Stimulated activated CD4-positive, alpha-beta T cell treated with anti-CD3 and anti-CD28 coated beads, Interleukin-2, amount 100 ng/mL, for 4 hours (primary cell): Measurements from ENCODE around the gene DOCK4.

Experiments used
- DNase-seq: peaks from one replicate; pipeline ENCODE4 v3.0.0-alpha.2; 2020; ENCODE audit warnings: low read depth

Gene DOCK4

DNA sequence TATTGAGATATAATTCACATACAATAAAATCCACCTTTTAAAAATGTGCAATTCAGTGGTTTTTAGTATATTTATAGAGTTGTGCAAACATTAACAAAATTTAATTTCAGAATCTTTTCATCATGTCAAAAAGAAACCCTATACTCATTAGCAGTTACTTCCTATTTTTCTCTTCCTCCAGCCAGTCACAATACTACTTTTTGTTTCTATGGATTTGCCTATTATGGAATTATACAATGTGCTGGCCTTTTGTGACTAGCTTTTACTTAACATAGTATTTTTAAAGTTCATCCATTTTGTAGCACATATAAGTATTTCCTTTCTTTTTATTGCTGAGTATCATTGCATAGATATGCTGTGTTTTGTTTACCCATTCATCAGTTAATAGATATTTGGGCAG, 444.0 kb downstream of the DOCK4 start:
- DNase-seq: no peak

DNA sequence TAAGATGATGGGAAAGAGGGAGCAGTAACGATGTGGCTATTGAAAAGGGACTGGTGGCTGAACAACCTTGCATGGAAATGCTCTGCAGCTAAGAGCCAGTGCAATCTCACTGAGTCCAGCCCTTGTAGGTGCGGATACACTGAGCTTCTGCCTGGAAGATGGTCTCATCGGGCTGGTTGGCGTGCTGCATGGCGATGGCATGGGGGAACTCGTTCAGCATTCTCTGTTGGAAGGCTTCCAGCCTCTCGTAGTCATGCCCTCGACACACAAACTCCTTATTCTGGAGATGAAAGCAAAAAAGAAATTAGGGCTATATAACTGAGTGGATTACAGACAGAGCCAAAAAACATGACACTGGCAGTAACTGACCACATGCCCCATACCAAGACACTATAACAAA, 446.2 kb downstream of the DOCK4 start:
- DNase-seq: no peak

DNA sequence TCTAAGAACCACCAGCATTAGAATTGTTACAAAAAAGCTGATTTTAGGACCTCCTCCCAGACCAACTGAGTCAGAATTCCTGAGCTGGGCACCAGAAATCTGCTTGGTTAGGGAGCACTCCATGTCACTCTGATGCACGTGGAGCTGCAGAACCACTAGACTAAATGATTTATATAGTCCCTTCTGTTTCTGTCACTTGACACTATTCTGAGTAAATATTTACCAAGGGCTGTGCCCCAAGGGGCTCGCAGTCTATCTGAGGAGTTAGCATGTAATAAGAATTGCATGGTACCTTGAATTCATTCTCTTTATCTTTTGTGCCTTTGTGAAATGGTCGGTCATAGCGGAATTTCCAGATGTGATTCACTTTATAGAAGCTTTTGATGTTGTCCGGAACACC, 447.9 kb downstream of the DOCK4 start:
- DNase-seq: no peak

DNA sequence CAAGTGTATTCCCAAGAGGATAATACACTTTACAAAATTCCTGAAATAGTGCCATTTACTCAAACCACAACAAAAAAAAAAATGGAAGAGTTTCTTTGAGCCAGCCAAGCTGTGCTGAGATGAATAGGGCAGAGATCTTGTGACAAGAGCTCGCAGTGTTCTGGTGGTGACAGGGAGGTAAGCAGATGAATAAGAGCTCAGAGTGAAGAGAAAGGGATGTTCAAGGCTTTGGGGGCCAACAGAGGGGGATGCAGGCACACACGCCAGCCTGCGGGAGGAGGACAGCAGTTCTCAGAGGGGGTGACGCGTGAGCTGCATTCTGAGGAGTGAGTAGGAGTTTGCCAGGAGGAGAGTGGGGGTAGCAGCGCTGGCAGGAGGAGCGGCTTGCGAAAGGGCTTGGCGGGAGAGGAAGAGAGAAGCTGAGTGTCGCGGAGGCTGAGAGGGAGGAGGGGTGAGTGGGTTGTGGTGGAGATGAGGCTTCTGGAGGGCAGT, 449.5 kb downstream of the DOCK4 start:
- no peak for DNase-seq

DNA sequence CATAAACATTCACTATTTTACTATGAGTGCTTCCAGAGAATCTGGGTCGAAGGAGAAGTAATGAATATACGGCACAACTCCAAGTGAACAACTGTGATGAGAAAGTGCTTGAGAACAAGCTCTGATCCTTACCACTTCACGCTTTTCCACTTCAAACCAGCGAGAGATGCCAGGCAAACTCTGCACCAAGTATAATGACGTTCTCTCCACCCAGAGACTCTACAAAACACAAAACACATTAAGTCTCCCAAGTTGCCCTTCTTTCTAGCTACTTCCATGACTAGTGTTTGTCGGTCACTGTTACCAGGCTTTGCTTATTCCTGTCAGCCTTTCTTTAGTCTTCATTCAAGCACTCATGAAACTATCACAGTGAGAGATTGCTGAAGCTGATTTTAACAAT, 450.8 kb downstream of the DOCK4 start:
- DNase-seq: no peak

DNA sequence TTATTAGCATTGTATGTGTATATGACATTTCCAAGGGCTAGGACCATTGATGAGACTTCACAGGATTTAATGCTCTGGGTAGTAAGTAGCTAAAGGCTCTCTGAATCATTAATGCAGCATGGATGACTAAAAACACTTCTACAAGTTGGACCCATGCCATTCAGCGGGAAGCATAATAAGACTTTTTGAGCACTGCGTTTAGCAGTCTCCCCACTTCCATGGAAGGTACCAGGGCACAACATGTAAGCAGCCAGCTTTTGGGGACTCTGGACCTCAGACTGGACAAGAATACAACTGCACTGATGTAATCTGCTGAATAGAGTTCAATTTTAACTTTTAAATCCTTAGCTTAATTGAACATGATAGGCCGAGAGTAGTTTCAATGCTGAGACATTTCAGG, 452.2 kb downstream of the DOCK4 start:
- no peak for DNase-seq

DNA sequence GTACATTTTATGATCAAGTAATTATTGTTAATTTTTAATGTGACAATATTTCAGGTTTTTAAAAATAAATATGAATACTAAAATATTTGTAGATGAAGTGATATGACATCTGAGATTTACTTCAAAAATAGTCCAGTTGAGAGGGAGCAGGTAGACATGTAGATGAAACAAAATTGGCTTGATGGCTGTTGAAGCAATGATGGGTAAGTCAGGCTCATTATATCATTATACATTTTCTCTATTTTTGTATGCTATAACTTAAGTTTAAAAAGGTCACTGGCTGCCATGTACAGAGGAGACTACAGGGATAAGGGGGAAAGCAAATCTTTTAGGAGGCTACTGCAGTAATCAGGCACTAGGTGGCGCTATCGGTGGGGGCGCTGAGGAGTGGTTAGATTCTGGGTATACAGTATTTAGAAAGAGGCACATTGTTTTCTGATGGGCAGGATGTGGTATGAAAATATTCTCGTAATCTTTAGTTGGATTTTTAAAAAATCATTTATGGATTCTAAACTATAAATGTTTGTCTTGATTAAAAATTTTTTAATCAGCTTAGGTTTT, 454.1 kb downstream of the DOCK4 start:
- DNase-seq: peak; percentile 9

DNA sequence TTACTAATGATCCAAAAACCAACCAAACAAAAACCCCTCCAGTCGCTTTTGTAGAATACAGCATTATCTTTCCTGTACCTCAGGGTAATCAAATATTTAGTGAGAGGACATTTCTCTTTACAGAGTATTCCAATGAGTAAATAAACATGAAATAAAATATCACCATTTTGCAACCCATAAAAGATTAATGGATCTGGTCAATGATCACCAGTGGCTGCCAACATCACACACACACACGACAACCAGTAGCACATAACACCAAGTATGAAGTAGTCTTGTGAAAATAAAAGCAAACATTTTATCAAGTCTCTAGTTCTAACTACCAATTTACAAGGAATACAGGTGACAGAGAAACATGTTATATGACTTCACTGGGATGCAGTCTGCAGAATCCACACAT, 455.3 kb downstream of the DOCK4 start:
- no peak for DNase-seq

DNA sequence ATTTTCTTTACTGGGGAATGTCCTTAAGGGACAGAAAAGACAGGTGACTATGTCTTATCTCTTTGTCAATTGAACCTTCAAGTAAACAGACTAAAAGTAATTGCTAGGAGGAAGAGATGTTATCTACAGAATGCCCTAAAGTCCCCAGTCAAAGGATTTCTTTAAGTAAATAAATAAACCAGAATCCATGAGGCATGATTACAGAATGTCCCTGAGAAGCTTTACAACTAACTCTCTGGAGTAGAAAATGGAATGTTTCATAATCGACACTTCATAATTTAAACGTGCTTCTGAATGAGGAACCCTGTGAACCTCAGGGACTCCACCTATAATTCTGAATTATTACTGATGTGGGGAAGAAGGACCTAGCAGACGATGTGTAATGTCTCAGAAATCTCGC, 456.0 kb downstream of the DOCK4 start:
- DNase-seq: no peak

DNA sequence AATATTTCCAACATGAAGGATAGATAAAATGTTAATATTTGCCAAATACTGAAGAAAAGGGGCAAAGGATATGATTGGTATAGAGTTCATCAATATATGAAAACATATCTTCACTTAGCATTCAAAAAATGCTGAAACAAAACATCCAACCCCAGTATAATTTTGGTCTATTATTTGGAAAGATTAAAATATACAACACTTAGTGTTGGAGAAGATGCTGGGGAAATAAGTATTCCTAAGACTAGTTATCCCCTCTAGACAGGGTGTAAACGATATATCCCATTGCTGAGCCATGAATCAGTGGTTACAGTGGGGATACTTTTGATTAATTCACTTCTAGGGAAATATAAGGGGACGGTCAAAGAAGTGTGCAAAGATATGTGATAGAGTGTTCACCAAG, 456.6 kb downstream of the DOCK4 start:
- no peak for DNase-seq

DNA sequence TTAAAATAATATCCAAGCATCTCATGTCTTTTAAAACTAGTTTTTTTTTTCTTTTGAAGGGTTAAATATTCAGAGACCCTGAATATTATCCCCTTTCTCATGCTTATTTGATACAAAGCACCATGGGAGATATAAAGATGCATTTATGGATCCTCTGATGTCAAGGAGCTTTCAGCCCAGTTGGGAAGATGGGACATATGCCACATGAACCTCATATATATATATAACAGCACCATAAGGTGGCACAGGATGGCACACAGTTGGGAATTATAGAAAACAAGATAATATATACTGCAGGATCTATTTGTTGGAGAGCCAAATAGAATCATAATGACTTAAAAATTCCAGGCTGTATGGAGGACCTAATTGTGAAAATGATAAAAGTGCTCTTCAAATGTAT, 458.5 kb downstream of the DOCK4 start:
- DNase-seq: no peak

DNA sequence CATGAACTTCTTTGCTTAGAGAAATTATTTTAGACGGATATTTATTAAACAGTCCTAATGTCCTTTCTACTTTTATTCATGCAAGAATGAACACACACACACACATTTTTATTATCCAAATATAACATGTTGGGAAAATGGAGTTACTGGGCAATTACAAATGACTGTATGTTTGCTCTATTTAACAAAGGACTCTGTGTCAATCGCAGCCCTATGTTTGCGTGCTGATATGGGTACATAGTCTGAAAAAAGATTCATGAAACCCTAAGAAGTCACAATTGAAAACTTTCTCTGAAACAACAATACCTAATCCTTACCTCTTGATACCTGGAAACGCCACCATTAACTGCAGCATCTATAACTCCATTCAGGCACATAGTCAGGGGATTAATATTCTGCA, 459.2 kb downstream of the DOCK4 start:
- DNase-seq: no peak

DNA sequence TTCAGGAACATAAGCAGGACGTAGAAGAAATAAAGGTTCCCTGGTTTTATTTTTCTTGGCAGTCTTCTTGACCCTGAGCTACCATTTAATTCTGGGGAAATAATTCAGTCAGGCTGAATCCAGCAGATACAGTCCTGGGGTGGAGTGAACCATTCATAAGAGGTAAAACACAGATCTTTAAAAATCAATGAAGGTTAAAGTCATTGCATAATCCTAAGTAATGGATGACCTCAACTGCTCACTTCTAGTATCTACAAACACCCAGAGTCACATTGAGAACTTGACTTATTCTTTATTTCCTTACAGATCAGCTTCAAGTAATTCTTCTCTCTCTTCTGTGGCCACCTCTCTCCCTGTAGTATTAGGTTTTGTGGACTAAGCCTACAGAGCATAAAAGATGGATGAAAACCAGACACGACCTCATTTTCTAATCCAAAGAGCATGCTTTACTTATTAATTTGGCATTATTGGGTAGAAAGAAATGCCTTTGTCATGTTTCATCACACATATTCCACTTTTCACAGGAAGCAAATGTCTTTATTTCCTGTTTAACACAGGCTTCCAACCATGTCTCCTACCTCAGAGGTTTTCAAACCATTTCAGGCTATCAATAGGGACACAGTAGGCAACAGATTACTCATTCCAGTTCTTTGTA, 461.6 kb downstream of the DOCK4 start:
- no peak for DNase-seq

DNA sequence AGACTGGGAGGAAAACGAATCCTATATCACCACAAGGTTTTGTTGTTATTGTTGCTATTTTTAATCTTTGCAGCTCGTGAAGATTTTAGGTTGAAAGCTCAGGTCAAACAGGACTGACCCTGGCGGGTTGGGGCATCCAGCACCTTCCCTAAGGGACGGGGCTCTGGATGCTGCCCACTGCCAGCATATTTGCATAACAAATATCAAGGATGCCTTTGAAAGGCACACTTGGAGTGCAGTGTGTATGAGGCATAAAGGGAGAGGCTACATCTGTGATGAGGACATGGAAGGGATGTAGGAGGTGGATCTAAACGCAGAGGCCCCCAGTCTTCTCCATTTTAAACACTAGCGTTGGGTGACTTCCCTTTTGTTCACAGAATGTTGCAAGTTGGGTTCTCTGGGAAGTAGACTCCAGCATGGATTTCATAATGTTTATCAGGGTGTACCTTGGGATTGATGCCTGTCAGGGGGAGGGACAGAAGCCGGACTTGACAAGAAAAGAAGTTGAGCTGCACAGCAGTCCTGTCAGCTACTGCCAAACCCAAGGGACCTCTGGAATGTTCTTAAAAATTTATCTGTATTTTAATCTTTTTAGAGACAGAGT, 462.9 kb downstream of the DOCK4 start:
- DNase-seq: no peak

DNA sequence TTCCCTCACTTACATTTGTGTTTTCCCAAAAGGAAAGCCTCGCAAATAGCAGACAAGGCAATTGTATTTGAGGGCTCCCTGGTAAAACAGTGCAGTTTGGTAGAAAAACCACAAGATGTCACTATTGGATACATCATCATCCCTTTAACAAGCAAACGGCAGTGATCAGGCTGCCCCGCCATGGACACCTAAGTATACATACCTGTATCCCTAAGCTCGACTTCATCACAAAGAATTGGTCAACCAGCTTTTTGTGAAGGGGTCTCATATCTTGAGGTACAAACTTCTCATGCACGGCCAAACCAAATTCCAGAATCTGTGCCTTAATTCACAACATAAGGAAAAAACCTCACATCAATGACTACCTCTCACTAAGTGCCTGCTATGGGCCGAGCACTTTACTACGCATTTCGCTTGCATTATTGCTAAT, 464.4 kb downstream of the DOCK4 start:
- DNase-seq: peak; percentile 3

DNA sequence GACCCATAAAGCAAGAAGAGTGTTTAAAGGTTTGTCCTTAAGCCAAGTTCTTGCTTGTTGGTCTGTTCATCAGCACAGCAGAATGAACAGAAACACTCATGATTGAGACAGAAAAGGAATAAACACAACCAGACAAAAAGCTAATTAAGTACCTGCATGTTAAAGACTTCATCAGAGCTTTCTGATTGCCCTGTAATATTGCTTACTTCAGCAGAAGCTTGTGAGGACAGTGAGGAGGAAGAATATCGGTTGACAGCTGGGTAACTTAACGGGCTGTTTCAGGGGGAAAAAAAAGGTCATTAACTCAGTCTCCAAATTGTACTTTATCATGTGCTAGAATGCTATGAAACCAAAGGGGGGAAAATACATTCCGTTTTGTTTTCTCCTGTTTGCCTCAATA, 465.3 kb downstream of the DOCK4 start:
- DNase-seq: no peak

DNA sequence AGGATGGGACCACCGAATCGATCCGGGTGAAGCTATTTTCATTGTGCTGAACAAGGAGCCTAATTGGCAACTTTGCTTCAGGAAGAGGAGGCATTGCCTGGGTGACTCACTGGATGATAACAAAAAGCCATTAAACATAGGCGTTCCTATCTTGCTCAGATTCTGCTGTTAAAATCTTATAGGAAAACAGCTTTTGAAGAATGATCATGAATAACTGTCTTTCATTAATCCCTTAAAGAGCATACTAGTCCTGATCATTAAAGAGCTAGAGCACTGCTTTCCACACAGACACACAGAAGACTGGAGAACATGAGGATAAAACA, 469.7 kb downstream of the DOCK4 start:
- DNase-seq: no peak

DNA sequence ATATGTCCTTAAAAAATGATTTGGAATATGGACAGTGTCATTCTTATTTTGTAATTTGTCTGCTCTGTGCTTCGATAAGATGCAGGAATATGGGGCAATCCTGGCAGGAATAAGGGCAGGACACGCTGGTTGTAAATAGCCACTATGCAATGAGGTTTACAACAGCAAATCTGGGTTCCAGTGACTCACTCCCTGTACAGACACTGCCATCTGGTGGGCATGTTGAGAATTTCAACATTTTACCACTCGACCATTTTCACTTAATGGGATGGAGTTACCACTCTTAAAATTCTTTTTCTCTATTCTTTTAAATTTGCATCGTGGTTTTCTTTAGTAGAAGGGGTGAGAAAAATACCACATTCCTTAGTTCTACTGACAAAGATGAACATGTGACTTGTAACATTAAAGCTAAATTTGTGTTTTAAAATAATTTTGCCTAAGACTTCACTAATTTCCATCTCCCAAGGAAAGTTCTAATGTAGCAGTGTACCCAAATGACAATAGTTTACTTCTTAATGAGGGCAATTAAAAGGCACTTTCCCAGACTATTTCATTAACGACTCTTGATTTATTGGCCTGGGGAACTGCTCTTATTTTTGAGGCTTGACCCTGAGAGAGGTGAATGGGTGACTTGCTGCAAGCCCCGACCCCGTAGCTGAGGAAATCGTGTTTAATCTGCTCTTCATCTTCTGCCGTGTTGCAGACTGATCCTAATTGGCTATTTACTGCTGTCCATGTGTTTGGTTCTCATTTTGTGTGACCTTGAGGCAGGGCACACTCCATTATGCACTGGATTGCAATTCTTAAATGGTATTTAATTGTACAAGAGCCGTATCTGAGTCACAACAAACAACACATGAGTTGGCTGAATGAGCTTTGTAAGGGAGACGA, 470.3 kb downstream of the DOCK4 start:
- peak; percentile 44 for DNase-seq

DNA sequence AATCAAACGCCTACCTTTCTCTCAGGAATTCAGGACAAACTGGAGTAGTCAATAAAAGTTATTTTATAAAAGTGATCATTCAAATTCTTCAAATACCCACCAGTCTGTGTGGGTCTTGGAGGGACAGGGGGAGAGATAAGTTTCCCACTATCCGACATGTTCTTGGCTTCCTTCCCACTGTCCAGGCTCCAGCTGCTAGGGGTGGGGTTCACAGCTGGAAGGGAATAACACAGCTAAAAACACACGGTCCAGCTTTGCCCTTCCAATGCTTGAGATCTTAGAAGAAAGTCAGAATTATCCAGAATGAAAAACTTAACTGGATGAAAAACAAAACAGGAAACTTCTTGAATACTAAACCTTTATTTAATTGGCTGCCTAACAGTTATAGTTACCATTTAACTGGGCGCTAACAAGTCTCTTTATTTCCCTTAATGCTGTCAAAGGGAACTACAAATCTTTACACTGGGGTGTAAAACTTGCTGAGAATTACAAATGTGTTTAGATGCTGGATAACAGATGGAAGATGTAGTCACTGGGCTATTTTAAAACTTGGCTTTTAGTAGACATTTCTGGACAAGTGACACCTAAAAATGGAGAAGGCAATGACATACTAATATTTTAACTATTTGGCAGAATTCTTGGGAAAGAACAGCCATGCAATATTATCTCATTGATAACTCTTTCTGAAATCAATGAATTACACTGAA, 471.1 kb downstream of the DOCK4 start:
- no peak for DNase-seq

DNA sequence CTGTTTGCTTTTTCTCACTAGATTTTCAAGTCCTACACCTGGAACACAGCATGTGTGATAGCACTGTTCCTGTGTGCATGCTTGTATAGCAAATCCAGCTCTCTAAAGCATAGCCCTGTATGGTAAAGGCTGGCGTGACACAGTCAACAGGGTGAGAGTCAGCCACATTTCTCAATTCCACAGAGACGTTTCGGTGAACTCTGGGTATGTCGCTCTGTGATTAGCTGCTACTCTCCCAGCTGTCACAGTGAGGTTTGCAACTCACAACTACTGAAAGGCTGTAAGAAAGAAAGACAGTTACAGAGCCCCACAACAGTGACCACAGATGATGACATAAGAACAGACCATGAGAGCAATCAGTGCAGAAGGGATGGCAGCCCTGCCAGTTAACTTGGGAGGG, 473.3 kb downstream of the DOCK4 start:
- no peak for DNase-seq

DNA sequence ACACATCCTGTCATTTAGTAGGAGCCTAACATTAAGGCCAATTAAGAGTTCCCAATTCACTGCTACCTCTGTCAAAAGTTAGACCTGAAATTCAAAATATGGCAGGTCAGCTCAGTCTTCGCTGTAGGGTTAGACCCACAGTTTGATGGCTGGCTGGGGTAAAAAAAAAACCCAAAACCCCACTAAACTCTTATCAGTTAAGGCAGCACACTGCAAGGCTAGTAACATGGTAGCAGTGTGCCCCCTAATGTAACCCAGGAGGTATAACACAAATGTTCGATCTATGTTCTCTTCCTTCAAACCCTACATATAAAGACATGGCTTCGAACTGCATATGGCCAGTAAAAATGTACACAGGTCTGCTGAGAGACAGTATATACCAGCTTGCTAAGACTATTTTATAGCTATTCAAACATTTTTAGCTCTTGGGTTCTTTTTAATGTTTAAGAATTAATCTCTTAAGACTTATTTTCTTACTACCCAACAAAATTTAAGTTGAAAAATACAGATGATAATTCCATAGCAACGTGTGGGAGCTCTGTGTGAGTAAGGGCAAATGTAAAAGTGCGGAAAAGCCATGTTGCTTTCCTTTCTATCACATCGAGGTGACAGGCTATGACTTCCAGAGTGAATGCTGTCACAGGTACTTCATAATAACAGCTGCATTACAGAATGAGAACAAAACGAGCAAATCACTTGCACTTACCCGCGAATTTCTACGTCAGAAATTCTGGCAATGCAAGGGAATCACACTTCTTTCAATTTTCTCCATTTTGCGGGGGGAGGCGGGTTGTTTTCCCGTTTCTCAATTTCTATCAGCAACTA, 475.5 kb downstream of the DOCK4 start:
- no peak for DNase-seq
